Osteocyte (in vitro differentiated cells): Measurements from ENCODE around the gene STPG2. TPM values are rescaled to one million over a fixed set of nuclear protein-coding genes. Genes with fewer than 3 reads are reported as not detected.

Source experiments
- DNase-seq: peaks from one replicate; pipeline ENCODE4 v3.0.0; 2021; ENCODE audit warnings: mixed read lengths; ENCODE audit not compliant: unreplicated experiment; ENCODE audit errors: extremely low spot score
- H3K27ac Mint-ChIP-seq: one replicate; pipeline ENCODE4 v1.8.0; 2021; ENCODE audit warnings: mild to moderate bottlenecking, mixed read lengths; ENCODE audit not compliant: unreplicated experiment
- H3K27me3 Mint-ChIP-seq: one replicate; pipeline ENCODE4 v1.8.0; 2021; ENCODE audit warnings: mixed read lengths; ENCODE audit not compliant: unreplicated experiment
- H3K36me3 Mint-ChIP-seq: one replicate; pipeline ENCODE4 v1.8.0; 2021; ENCODE audit warnings: mixed read lengths; ENCODE audit not compliant: unreplicated experiment
- H3K4me1 Mint-ChIP-seq: one replicate; pipeline ENCODE4 v1.8.0; 2021; ENCODE audit warnings: mixed read lengths; ENCODE audit not compliant: unreplicated experiment
- H3K4me3 Mint-ChIP-seq: one replicate; pipeline ENCODE4 v1.8.0; 2021; ENCODE audit warnings: mild to moderate bottlenecking, moderate library complexity, mixed read lengths; ENCODE audit not compliant: unreplicated experiment
- H3K9me3 Mint-ChIP-seq: one replicate; pipeline ENCODE4 v1.8.0; 2021; ENCODE audit warnings: mixed read lengths; ENCODE audit not compliant: unreplicated experiment
- total RNA-seq: library from RNA; stranded (reverse); gene quantifications from 2 replicates; pipeline ENCODE4 v1.2.1, GENCODE V29; 2021
- TF ChIP-seq, protein P1 (sequence below): fragments of 200-600 bp; sonication (generic); IDR thresholded peaks from 2 replicates; pipeline ENCODE4 v1.5.0; 2021; ENCODE audit warnings: antibody characterized with exemption, mild to moderate bottlenecking, moderate library complexity

The STPG2 gene
- total RNA-seq, 1 donor from 2014 or later: not detected

DNA sequence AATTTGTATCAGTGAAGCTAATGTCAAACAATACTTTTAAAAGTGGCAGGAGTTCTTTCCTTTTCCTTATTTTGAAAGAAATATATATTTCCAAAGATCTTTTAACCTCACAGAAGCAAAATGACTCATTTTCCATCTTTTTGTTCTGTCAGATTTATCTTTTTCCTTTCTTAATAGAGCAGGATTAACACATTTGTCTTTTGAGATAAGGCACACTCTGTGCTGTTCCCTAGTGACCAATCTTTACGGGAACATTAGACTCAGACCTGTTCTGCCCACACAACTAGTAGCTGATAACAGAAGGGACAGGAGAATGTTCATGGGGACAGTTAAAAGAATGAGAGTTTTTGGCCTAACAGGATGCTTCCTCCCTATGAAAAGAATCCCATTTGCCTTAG is 381.2 kb downstream of the STPG2 start:
- no peaks in the 10 kb centered on the region for H3K4me1 Mint-ChIP-seq
- H3K4me3 Mint-ChIP-seq: no peak overlapping the region
- no peak overlapping the region for H3K27ac Mint-ChIP-seq

DNA sequence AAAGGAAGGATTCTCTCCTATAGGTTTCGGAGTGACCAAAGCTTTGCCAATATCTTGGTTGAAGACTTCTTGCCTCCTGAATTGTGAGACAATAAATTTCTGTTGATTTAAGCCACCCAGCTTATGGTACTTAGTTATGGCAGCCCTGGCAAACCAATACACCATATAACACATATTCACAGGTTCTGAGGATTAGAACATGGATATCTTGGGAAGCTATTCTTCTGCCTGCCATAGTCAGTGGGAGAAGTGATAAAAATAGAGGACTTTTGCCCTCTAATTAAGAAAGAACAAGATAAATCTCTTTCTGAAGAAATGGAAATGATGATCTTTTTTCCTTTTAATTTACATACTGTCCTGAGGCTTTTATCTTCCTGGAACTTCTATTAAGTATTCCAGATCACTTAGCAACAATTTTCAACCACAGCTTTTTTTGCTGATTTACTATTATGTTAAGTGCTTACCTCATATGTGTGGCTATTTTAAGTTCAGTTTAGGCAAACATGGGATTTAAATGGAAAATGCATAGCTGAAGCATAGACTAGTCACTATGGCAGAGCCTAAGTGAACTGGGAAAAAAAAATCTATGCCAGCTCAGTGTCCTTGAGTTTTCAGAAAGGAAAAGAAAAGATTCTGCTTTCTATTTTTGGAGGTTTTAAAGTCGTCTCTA is 381.7 kb downstream of the STPG2 start:
- Mint-ChIP-seq H3K27me3 (no peaks in the 10 kb centered on the region), H3K4me1 (no peaks in the 10 kb centered on the region), H3K27ac (no peak overlapping the region), H3K36me3 (no peaks in the 10 kb centered on the region), H3K9me3 (no peaks in the 10 kb centered on the region), H3K4me3 (no peak overlapping the region)
- TF ChIP-seq, protein P1, sequence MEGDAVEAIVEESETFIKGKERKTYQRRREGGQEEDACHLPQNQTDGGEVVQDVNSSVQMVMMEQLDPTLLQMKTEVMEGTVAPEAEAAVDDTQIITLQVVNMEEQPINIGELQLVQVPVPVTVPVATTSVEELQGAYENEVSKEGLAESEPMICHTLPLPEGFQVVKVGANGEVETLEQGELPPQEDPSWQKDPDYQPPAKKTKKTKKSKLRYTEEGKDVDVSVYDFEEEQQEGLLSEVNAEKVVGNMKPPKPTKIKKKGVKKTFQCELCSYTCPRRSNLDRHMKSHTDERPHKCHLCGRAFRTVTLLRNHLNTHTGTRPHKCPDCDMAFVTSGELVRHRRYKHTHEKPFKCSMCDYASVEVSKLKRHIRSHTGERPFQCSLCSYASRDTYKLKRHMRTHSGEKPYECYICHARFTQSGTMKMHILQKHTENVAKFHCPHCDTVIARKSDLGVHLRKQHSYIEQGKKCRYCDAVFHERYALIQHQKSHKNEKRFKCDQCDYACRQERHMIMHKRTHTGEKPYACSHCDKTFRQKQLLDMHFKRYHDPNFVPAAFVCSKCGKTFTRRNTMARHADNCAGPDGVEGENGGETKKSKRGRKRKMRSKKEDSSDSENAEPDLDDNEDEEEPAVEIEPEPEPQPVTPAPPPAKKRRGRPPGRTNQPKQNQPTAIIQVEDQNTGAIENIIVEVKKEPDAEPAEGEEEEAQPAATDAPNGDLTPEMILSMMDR: no peak
- no peak for DNase-seq

More for the DNA sequence above, 381.2 kb downstream of the STPG2 start:
- TF ChIP-seq, protein P1: no peak
- no peaks in the 10 kb centered on the region for H3K27me3 Mint-ChIP-seq
- no peaks in the 10 kb centered on the region for H3K36me3 Mint-ChIP-seq
- no peaks in the 10 kb centered on the region for H3K9me3 Mint-ChIP-seq
- DNase-seq: no peak

DNA sequence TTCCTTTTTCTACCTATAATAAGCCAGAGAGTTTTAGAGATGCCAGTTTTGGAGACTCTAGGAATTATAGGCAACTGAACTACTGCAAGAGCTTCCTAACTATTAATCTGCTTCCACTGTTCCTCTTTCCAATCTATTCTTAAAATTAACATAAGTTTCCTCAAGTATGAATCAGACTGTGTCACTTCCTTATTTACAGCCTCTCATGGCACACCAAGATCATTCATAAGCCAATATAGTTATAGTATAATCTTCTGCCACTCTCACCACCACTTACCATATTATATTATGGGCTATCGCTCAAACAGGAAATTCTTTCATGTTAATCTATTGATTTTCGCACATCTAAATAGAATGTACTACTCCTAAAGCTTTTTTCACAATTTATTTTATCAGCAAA is 383.5 kb downstream of the STPG2 start:
- Mint-ChIP-seq H3K4me3 (no peak overlapping the region), H3K27ac (no peak overlapping the region), H3K36me3 (no peaks in the 10 kb centered on the region), H3K4me1 (no peaks in the 10 kb centered on the region), H3K9me3 (no peaks in the 10 kb centered on the region), H3K27me3 (no peaks in the 10 kb centered on the region)
- TF ChIP-seq, protein P1: no peak
- no peak for DNase-seq

DNA sequence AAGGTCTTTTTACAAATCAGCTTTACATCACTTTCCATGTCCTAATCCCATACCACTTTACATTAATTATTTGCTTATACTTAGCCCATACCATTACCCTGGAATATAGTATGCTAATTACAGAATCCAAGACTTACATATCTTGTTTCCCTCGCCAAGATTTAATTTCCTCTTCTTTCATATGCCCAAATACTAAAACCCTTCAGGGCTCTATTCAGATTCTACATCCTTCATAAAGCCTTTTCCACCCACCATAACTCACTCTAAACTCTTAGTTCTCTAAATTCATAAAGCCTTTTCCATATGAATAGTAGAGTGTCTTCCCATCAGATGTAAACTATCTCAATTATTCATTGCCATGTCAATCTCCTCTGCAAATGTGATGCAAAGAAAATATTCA is 390.7 kb downstream of the STPG2 start:
- Mint-ChIP-seq H3K4me1 (no peaks in the 10 kb centered on the region), H3K9me3 (no peaks in the 10 kb centered on the region), H3K36me3 (no peaks in the 10 kb centered on the region), H3K4me3 (no peak overlapping the region), H3K27me3 (no peaks in the 10 kb centered on the region), H3K27ac (no peak overlapping the region)
- TF ChIP-seq, protein P1: no peak
- no peak for DNase-seq

DNA sequence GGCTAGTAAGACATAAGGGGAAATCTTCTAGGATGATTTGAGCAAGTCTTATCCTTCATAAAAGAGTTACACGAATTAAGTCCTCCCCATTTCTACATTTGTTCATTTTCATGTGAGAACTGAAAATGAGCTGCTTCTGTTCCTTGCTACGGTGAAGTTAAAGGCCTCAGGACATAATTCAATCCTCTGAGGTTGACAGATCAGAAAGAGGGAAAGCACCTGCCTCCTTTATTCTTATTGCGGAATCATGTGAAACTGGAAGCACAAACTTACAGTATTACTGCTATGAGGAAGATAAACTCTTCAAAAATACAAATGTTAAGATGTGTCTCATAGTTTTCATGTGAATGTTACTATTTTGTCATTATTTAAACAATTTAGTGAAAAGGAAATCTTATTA is 395.3 kb downstream of the STPG2 start:
- H3K36me3 Mint-ChIP-seq: no peaks in the 10 kb centered on the region
- no peak overlapping the region for H3K27ac Mint-ChIP-seq
- H3K9me3 Mint-ChIP-seq: no peaks in the 10 kb centered on the region
- TF ChIP-seq, protein P1: no peak
- H3K27me3 Mint-ChIP-seq: peaks cover 7% of the 10 kb centered on the region
- no peak for DNase-seq
- no peak overlapping the region for H3K4me3 Mint-ChIP-seq
- H3K4me1 Mint-ChIP-seq: no peaks in the 10 kb centered on the region
